ENCODE measurements around the gene CDC23. TPM values are rescaled to one million over a fixed set of nuclear protein-coding genes. Genes with fewer than 3 reads are reported as not detected.
A peak's percentile ranks its signal among the peaks of the same experiment; 100 is the strongest.

The CDC23 gene
- total and polyA plus RNA-seq, 2 of the 8 experiments (the other 6 are each of a cell fraction or from before 2014, with no cell fraction given), result 32.6 to 45.7 TPM

DNA sequence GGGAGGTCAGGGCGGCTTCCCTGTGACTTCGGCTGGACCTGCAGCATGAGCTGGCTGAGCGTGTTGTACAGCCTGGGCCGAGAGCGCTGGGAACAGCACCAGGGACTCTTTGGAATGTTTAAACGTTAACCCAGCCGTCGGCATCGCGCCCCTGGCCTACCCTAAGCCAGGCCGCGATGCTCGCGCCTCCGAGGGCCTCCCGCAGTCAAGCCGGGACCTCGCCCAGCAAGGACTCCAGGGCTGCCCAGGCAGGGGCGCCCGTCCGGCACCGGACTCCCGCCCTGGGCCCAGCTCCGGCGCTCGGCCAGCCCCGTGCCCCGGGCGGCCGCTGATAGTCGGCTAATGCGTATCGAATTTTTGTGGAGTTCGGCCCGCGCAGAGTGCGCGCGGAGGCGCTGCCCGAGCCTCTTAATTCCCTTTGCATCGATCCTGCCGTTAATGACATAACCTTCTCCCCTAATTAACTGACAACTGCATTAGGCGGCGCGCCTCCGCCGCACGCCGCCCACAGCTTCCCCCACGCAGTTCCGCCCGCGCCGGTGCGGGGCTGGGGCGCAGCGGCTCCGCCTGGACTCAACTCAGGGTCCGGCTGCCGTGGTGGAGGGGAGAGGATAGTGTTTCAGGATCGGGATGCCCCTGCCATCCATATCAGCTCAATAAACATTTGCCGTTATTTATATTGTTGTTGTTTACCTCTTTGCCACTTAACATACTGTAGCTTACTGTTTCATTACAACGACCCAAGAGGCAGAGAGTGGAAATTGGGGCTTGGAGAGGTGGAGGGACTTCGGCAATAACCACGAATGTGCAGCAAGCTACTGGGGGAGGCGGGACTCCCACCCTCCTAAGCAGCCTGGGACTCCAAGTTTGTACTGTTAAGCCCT lies 28.8 kb upstream of the CDC23 start:
- Histone ChIP-seq H2BK120ac (replicated peaks; ENCODE audit: low read depth, low read length) (no peak overlapping the region), H4K91ac (replicated peaks; ENCODE audit: insufficient read length, low read length) (no peak overlapping the region), H4K20me1 (replicated peaks in 1 of 2; ENCODE audit: control insufficient read depth in 1 of 2, insufficient read depth in 2 of 2, low read length in 2 of 2) (no peaks in the 10 kb centered on the region), H3K79me2 (ENCODE audit: control insufficient read depth in 1 of 2, insufficient read depth in 2 of 2, low read length in 2 of 2) (no peaks in the 10 kb centered on the region), H2AK5ac (ENCODE audit: low read depth, low read length) (no peak overlapping the region), H3K4me2 (ENCODE audit: insufficient read depth in 1 of 2, low read depth in 2 of 2, low read length in 2 of 2) (peak overlapping the region; percentile 64 to 92), H3K9me3 (ENCODE audit: insufficient read depth in 2 of 2, low read depth in 1 of 2, low read length in 1 of 2) (no peaks in the 10 kb centered on the region), H3K4me1 (replicated peaks in 1 of 4; ENCODE audit: control insufficient read depth in 3 of 4, insufficient read depth in 4 of 4, low read length in 3 of 4) (peaks cover 0 to 6% (median 4%) of the 10 kb centered on the region in 4 experiments; a peak in 5 of 7 replicates), H3K18ac (ENCODE audit: extremely low read depth, low read length) (no peak overlapping the region; the same call in 1 of the 2 replicates), H3K4ac (replicated peaks; ENCODE audit: insufficient read length, low read depth, low read length) (no peak overlapping the region), H2BK15ac (ENCODE audit: low read length) (no peak overlapping the region), H3K36me3 (ENCODE audit: control insufficient read depth in 2 of 4, insufficient read depth in 4 of 4, low read length in 3 of 4) (no peaks in the 10 kb centered on the region), H3K23me2 (ENCODE audit: low read depth, low read length) (peaks cover 5% of the 10 kb centered on the region), H2BK5ac (ENCODE audit: low read depth, low read length) (no peak overlapping the region), H3K27me3 (replicated peaks in 1 of 4; ENCODE audit: control insufficient read depth in 3 of 4, extremely low read depth in 1 of 4, insufficient read depth in 3 of 4, low read length in 3 of 4) (peaks cover 9 to 26% (median 23%) of the 10 kb centered on the region in 4 experiments), H4K8ac (ENCODE audit: extremely low read depth, insufficient read depth, low read length) (0 out of 2 replicates have a peak overlapping the region, but pooled peaks have one; percentile 28), H2BK20ac (ENCODE audit: low read length) (no peak overlapping the region), H3K27ac (ENCODE audit: low read depth, low read length) (no peak overlapping the region), H3K79me1 (ENCODE audit: low read depth, low read length) (no peaks in the 10 kb centered on the region), H3K23ac (ENCODE audit: insufficient read length) (no peak overlapping the region), H3K14ac (ENCODE audit: insufficient read length) (no peak overlapping the region), H3K9ac (replicated peaks in 1 of 4; ENCODE audit: extremely low read depth in 1 of 4, low read depth in 3 of 4, low read length in 3 of 4) (peak overlapping the region in 1 of 4 experiments; percentile 63; a peak in 2 of 7 replicates), H4K5ac (ENCODE audit: insufficient read length, low read depth, low read length) (no peak overlapping the region), H3K56ac (replicated peaks; ENCODE audit: insufficient read length, low read depth, low read length) (no peak overlapping the region), H2AFZ (ENCODE audit: low read length) (peak overlapping the region; percentile 26; the same call in 1 of the 2 replicates), H2BK12ac (ENCODE audit: low read depth, low read length) (no peak overlapping the region), H3K4me3 (ENCODE audit: extremely low read depth in 1 of 4, insufficient read depth in 2 of 4, low read depth in 3 of 4, low read length in 4 of 4) (peak overlapping the region; percentile 29 to 61 (median 45))
- DNase-seq (ENCODE audit: low read depth in 1 of 2, low spot score in 2 of 2), result peak in 1 of 2 experiments; percentile 70
- POLR2A ChIA-PET (ENCODE audit: partially characterized antibody), result interaction anchor here (0.8 to 2.2 kb wide), 6 partner anchors 10 to 111 kb away, joined by 3 to 9 read pairs (median 4); partner anchors contain the start of genes CDC23 and FAM53C
- TF ChIP-seq SUZ12 (IDR thresholded peaks at IDR 0.05; ENCODE audit: low read length), result peak; percentile 61; the same call in 1 of the 2 replicates
- no peak for TF ChIP-seq CHD1 (IDR thresholded peaks at IDR 0.05; ENCODE audit: low read depth, low read length)
- peak; percentile 24 for TF ChIP-seq ASH2L (IDR thresholded peaks at IDR 0.05; ENCODE audit: low read length)
- peak; percentile 59 for TF ChIP-seq EZH2 (IDR thresholded peaks at IDR 0.05; ENCODE audit: low read depth, low read length, severe bottlenecking)
- no peak for TF ChIP-seq BCL11A (IDR thresholded peaks at IDR 0.05; ENCODE audit: low read depth in 2 of 2, low read length in 2 of 2)
- 0 out of 2 replicates have a peak, but pooled peaks have one; percentile 21 for TF ChIP-seq PHF8 (conservative IDR thresholded peaks at IDR 0.05; ENCODE audit: low read depth, low read length)
- no peak for TF ChIP-seq SP2 (IDR thresholded peaks at IDR 0.05; ENCODE audit: low read length)
- TF ChIP-seq SRF (IDR thresholded peaks at IDR 0.05; ENCODE audit: low read depth, low read length), result no peak
- TF ChIP-seq BACH1 (IDR thresholded peaks at IDR 0.05; ENCODE audit: low read length), result no peak
- TF ChIP-seq TEAD4 (IDR thresholded peaks at IDR 0.05; ENCODE audit: low read depth, low read length), result peak; percentile 3; the same call in 1 of the 2 replicates
- peak; percentile 59 for TF ChIP-seq KDM4A (IDR thresholded peaks at IDR 0.05; ENCODE audit: low read depth, low read length, severe bottlenecking)
- WGBS, 2 experiments (ENCODE audit: extremely low coverage in 1 of 2, insufficient coverage in 1 of 2, insufficient read length in 1 of 2, insufficient replicate concordance in 2 of 2, low coverage in 1 of 2, low lambda C conversion rate in 2 of 2, missing lambda C conversion rate in 1 of 2), result 37% methylated on average over 60 of the region's 67 CpGs; no CpG with 5 or more reads in 1 of the 2 experiments
- CTCF ChIA-PET (ENCODE audit: partially characterized antibody), result interaction anchor here (0.7 to 11.8 kb wide), 6 partner anchors 10 to 33 kb away, joined by 3 to 112 read pairs (median 5); partner anchors contain the start of gene GFRA3
- FAIRE-seq, result no peak
